Ishikawa (cell line): Measurements from ENCODE around the gene U2AF2.

Experiments
- CEBPB ChIP-seq: IDR thresholded peaks from 2 replicates; pipeline ENCODE4 v1.6.1; 2012
- CREB1 ChIP-seq: IDR thresholded peaks from 2 replicates; pipeline ENCODE4 v1.6.1; 2012; ENCODE audit warnings: low read depth
- EGR1 ChIP-seq: IDR thresholded peaks from 2 replicates; pipeline ENCODE4 v1.6.1; 2012
- EP300 ChIP-seq: IDR thresholded peaks from 2 replicates; pipeline ENCODE4 v1.6.1; 2012; ENCODE audit warnings: borderline replicate concordance
- FOXM1 ChIP-seq: IDR thresholded peaks from 2 replicates; pipeline ENCODE4 v1.6.1; 2012; ENCODE audit warnings: low read depth, borderline replicate concordance
- NFIC ChIP-seq: IDR thresholded peaks from 2 replicates; pipeline ENCODE4 v1.6.1; 2012
- RAD21 ChIP-seq: IDR thresholded peaks from 2 replicates; pipeline ENCODE4 v1.6.1; 2012; ENCODE audit warnings: low read depth
- TAF1 ChIP-seq: IDR thresholded peaks from 2 replicates; pipeline ENCODE4 v1.6.1; 2012; ENCODE audit warnings: low read depth, mild to moderate bottlenecking
- TCF12 ChIP-seq: IDR thresholded peaks from 2 replicates; pipeline ENCODE4 v1.6.1; 2012; ENCODE audit warnings: low read depth
- TEAD4 ChIP-seq: IDR thresholded peaks from 2 replicates; pipeline ENCODE4 v1.6.1; 2012
- YY1 ChIP-seq: IDR thresholded peaks from 2 replicates; pipeline ENCODE4 v1.6.1; 2012; ENCODE audit warnings: low read depth
- ZBTB7A ChIP-seq: IDR thresholded peaks from 2 replicates; pipeline ENCODE4 v1.6.1; 2012; ENCODE audit warnings: low read depth
- TF ChIP-seq, protein P1 (sequence below): IDR thresholded peaks from 2 replicates; pipeline ENCODE4 v1.6.1; 2012; ENCODE audit warnings: low read depth, mild to moderate bottlenecking
- TF ChIP-seq, protein P2 (sequence below): IDR thresholded peaks from 2 replicates; pipeline ENCODE4 v1.6.1; 2012
- TF ChIP-seq, protein P3 (sequence below): IDR thresholded peaks from 2 replicates; pipeline ENCODE4 v1.6.1; 2012

The U2AF2 gene

GRCh38 chr19:55654868-55655647 lies at the start of gene U2AF2:
Gene U2AF2, plus strand, starts transcription at chr19:55655035. Its CDS starts 70 bp downstream, at chr19:55655105.
- TF ChIP-seq TEAD4 = no peak; the same call in 1 of the 2 replicates
- TF ChIP-seq NFIC = no peak
- TF ChIP-seq CREB1 = peak; percentile 32; the same call in 1 of the 2 replicates
- TF ChIP-seq, protein P1, sequence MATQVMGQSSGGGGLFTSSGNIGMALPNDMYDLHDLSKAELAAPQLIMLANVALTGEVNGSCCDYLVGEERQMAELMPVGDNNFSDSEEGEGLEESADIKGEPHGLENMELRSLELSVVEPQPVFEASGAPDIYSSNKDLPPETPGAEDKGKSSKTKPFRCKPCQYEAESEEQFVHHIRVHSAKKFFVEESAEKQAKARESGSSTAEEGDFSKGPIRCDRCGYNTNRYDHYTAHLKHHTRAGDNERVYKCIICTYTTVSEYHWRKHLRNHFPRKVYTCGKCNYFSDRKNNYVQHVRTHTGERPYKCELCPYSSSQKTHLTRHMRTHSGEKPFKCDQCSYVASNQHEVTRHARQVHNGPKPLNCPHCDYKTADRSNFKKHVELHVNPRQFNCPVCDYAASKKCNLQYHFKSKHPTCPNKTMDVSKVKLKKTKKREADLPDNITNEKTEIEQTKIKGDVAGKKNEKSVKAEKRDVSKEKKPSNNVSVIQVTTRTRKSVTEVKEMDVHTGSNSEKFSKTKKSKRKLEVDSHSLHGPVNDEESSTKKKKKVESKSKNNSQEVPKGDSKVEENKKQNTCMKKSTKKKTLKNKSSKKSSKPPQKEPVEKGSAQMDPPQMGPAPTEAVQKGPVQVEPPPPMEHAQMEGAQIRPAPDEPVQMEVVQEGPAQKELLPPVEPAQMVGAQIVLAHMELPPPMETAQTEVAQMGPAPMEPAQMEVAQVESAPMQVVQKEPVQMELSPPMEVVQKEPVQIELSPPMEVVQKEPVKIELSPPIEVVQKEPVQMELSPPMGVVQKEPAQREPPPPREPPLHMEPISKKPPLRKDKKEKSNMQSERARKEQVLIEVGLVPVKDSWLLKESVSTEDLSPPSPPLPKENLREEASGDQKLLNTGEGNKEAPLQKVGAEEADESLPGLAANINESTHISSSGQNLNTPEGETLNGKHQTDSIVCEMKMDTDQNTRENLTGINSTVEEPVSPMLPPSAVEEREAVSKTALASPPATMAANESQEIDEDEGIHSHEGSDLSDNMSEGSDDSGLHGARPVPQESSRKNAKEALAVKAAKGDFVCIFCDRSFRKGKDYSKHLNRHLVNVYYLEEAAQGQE = no peak
- TF ChIP-seq EP300 = no peak
- no peak for TF ChIP-seq ZBTB7A
- TF ChIP-seq RAD21 = no peak
- peak; percentile 91 for TF ChIP-seq YY1
- TF ChIP-seq, protein P2, sequence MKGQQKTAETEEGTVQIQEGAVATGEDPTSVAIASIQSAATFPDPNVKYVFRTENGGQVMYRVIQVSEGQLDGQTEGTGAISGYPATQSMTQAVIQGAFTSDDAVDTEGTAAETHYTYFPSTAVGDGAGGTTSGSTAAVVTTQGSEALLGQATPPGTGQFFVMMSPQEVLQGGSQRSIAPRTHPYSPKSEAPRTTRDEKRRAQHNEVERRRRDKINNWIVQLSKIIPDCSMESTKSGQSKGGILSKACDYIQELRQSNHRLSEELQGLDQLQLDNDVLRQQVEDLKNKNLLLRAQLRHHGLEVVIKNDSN = peak; percentile 94
- TF ChIP-seq EGR1 = peak; percentile 22; the same call in 1 of the 2 replicates
- no peak for TF ChIP-seq FOXM1
- TF ChIP-seq, protein P3, sequence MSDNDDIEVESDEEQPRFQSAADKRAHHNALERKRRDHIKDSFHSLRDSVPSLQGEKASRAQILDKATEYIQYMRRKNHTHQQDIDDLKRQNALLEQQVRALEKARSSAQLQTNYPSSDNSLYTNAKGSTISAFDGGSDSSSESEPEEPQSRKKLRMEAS = peak; percentile 95
- no peak for TF ChIP-seq CEBPB
- no peak for TF ChIP-seq TCF12
- TF ChIP-seq TAF1 = peak; percentile 53

- TF ChIP-seq EGR1 (peak; percentile 30; the same call in 1 of the 2 replicates), ZBTB7A (0 out of 2 replicates have a peak, but pooled peaks have one; percentile 10), TCF12 (0 out of 2 replicates have a peak, but pooled peaks have one; percentile 32), NFIC (no peak), CEBPB (no peak)
- TF ChIP-seq, protein P2 = no peak
- TF ChIP-seq, protein P1 = no peak
- TF ChIP-seq, protein P3 = peak; percentile 81
These were observed 49.6 kb upstream of the U2AF2 start for GRCh38 chr19:55605207-55605636.

GRCh38 chr19:55605637-55606470 lies 49.0 kb upstream of the U2AF2 start, which contains the start of gene ZNF865:
Gene ZNF865, plus strand, starts transcription at chr19:55605647. Its CDS starts 7,972 bp downstream, at chr19:55613619.
- TF ChIP-seq, protein P2 = no peak
- TF ChIP-seq TAF1 = no peak; the same call in 1 of the 2 replicates
- TF ChIP-seq, protein P1 = no peak
- no peak; the same call in 1 of the 2 replicates for TF ChIP-seq TCF12
- 0 out of 2 replicates have a peak, but pooled peaks have one; percentile 30 for TF ChIP-seq YY1
- no peak for TF ChIP-seq ZBTB7A
- TF ChIP-seq EGR1 = 0 out of 2 replicates have a peak, but pooled peaks have one; percentile 0
- TF ChIP-seq, protein P3 = peak; percentile 73
- no peak for TF ChIP-seq TEAD4
- TF ChIP-seq FOXM1 = no peak
- TF ChIP-seq RAD21 = peak; percentile 85
- no peak for TF ChIP-seq CEBPB
- TF ChIP-seq EP300 = 0 out of 2 replicates have a peak, but pooled peaks have one; percentile 18
- no peak for TF ChIP-seq NFIC
- TF ChIP-seq CREB1 = no peak
